KOPT-K1 (cell line): Measurements from ENCODE around the gene FASTK.

Experiments used
- H3K27ac ChIP-seq: fragments of 200-600 bp; sonication (generic); 2 replicates; pipeline ENCODE4 v1.5.1; 2016; ENCODE audit warnings: antibody characterized with exemption, mild to moderate bottlenecking, low read depth, low read length; ENCODE audit not compliant: poor library complexity, severe bottlenecking
- H3K36me3 ChIP-seq: fragments of 200-600 bp; sonication (generic); 2 replicates; pipeline ENCODE4 v1.5.1; 2017; ENCODE audit warnings: antibody characterized with exemption, mild to moderate bottlenecking, low read length, moderate library complexity; ENCODE audit not compliant: insufficient read depth
- H3K9me3 ChIP-seq: fragments of 200-600 bp; sonication (generic); 2 replicates; pipeline ENCODE4 v1.5.1; 2017; ENCODE audit warnings: antibody characterized with exemption, low read length, mild to moderate bottlenecking; ENCODE audit not compliant: insufficient read depth, poor library complexity, severe bottlenecking

FASTK gene

DNA sequence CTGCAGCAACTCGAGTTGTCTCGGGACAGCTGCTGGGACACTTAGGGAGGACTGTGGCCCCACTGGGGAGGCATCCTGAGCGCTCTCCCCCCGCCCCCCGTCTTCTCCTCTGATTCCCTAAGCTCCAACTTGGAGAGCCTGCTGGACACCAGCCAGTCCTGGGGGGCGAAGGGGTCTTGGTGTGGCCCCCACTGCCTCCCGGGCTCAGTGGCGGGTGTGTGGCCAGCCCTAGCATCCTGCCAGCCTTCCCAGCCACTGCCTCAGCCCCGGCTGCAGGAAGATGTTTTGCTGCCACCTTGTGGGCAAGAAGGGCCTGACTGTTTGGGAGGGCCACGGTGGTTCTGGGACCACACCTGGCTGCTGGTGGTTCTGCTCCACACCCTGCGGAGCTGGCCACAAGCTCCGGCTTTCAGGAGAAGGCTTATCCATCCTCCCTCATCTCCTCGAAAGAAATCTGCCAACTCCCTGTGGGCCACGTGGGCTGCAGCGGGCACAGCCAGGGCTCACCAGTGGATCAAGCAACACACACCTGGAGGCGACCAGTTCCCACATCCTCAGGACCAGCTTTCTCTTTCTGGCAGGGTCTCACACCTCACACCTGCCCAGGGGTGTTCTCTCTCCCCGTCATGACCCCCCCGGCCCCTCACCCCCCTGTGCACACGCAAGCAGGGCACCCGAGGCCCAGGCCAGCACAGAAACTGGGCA, 30.5 kb upstream of the FASTK start:
- Histone ChIP-seq H3K36me3 (no peaks in the 10 kb centered on the region), H3K9me3 (no peaks in the 10 kb centered on the region), H3K27ac (no peak overlapping the region)

DNA sequence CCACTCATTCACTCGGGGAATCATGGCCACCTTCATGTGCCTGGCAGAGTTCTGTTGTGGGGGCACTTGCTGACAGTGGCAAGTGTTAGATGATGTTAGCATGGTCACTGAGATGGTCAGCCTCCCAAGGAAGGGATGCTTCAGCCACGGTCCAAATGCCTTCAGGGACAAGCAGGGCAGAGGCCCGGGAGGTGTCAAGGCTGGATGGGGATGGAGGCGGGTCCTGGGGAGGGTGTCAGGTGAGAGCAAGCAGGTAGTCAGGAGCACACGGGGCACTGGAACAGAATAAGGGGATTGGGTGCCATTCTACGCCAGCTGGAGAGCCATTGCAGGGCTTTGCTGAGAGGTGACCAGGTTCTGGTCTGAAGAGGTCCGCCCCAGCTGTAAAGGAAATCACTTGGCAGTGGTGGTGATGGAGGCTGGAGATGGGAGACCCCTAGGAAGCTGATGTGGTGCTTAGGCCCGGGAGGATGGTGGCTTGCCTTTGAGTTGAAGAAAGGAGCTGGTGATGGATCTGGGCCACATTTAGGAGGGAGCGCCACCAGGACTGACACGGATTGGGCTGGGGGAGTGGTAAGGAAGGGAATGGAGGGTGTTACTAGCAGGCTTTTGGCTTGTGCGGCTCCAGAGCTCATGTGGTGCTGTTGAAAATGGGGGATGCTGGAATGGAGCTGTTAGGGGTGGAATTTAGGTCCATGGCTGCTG, 29.8 kb upstream of the FASTK start:
- H3K36me3 ChIP-seq = no peaks in the 10 kb centered on the region
- no peaks in the 10 kb centered on the region for H3K9me3 ChIP-seq
- no peak overlapping the region for H3K27ac ChIP-seq

DNA sequence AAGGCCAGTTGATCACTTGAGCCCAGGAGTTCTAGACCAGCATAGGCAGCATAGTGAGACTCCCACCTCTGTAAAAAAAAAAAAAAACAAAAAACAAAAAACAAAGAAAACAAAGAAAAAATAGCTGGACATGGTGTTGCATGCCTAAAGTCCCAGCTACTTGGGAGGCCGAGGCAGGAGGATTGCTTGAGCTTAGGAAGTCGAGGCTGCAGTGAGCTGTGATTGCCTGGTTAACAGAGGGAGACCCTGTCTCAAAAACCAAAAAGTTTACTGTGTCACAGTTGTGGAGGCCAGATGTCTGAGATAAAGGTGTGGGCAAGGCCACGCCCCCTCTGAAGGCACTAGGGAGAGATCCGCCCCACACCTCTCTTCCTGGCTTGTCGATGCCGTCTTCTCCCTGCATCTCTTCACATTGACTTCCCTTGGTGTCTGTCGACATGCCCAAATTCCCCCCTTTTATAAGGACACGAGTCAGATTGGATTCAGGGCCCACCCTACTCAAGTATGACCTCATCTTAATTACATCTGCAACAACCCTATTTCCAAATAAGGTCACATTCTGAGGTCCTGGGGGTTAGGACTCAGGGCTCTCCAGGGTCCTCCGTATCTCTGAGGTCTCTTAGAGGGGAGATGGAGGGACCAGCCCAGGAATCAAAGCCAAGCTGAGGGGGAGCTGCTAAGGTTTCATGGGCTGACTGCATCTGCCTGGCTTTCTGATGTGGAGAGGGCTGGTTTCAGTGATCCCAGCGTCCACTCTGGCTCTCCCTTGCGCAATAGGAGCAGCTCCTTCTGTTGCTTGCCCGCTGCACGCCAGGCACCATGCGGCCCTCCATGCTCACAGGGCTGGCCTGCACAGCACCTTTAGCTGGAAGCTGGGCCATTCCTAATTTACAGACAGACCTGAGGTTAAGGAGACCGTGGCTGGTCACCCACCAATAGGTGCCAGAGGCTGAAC, 28.8 kb upstream of the FASTK start:
- H3K27ac ChIP-seq = no peak overlapping the region
- no peaks in the 10 kb centered on the region for H3K36me3 ChIP-seq
- H3K9me3 ChIP-seq = no peaks in the 10 kb centered on the region

DNA sequence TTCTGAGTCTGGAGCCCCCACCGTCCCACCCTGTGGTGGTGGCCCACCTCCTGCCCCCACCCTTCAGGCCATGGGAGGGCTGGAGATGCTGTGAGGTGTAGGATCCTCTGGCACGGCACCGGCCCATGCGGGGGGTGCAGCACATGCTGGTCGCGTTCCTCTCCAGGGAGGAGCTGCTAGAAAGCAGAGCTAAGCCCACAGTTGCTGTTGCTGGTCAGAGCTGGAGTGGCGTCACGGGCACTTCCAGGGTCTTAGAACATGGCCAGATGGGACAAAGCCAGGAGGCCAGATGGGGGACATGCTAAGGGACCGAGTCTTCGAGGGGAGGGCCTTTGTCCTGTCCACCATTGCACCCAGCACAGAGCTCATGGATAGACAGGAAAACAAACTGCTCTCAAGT, 27.3 kb upstream of the FASTK start:
- Histone ChIP-seq H3K9me3 (no peaks in the 10 kb centered on the region), H3K36me3 (no peaks in the 10 kb centered on the region), H3K27ac (no peak overlapping the region)

DNA sequence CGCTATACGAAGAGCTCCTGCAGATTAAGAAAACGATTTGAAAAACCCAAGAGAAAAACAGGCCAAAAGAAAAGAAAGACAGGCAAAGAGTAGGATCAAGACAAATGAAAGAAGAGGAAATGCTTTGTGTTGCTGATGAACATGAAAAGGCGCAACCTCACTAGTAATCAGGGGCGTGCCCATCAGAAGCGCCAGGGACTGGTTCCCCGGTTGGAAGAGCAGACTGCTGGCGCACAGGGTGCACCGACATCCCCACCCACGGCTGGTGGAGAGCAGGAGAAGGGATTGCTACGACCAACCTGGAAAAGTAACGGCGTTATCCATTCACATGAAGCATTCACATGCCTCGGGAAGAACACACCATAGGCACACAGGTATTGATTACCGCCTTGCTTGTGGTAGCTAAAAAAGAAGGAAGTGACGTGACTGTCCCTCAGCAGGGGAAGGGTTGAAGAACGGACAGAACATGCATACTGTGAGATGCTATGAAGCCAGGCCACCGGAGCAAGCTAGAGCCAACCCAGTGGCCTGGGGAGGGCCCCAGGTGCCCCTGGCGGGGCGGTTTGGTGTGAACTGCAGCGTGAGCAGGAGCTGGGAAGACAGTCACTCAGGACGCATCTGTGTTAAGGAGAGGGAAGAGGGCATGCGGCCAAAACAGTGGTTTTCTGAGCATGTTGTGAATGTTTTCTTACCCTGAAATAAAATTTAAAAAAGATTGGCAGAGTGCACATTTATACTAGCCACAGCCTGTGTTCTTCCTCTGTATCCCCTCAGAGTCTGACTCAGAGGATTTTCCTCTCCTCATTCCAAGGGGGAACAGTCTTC, 24.0 kb upstream of the FASTK start:
- H3K27ac ChIP-seq = no peak overlapping the region
- H3K36me3 ChIP-seq = no peaks in the 10 kb centered on the region
- no peaks in the 10 kb centered on the region for H3K9me3 ChIP-seq

DNA sequence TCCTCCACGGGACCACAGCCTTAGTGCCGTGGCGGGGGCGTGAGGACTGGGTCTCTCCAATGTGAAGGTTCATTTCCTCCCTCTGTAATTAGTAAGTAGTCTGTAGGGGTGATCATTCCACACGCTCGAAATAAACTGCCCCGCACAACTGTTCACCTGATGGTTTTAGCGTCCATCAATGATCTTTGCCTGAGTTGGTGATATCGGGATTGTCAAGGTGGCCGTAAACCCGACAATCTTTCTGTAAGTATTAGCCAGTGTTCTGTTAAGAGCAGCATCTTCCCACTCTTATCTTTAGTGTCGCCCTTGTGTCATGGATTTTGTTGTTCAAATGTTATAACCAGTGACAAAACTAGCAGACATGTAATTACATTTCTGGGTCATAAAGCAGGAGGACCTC, 23.4 kb upstream of the FASTK start:
- Histone ChIP-seq H3K36me3 (no peaks in the 10 kb centered on the region), H3K27ac (no peak overlapping the region), H3K9me3 (no peaks in the 10 kb centered on the region)

DNA sequence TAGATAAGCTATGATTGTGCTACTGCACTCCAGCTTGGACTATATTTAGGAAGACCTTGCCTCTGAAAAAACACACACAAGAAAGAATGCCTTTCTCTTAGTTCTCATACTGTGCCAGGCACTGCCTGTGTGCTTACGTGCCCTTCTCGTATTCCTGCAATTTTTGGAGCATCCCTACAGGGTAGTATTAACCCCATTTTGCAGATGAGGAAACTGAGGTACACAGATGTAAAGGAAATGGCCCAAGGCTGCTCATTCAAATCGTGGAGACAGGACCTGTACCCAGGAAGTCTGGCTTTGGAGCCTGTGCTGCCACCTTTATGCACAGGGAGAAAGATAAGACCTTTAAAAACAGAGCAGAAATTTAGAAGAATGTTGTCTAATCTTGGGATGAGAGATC, 22.4 kb upstream of the FASTK start:
- H3K27ac ChIP-seq = no peak overlapping the region
- no peaks in the 10 kb centered on the region for H3K36me3 ChIP-seq
- no peaks in the 10 kb centered on the region for H3K9me3 ChIP-seq

DNA sequence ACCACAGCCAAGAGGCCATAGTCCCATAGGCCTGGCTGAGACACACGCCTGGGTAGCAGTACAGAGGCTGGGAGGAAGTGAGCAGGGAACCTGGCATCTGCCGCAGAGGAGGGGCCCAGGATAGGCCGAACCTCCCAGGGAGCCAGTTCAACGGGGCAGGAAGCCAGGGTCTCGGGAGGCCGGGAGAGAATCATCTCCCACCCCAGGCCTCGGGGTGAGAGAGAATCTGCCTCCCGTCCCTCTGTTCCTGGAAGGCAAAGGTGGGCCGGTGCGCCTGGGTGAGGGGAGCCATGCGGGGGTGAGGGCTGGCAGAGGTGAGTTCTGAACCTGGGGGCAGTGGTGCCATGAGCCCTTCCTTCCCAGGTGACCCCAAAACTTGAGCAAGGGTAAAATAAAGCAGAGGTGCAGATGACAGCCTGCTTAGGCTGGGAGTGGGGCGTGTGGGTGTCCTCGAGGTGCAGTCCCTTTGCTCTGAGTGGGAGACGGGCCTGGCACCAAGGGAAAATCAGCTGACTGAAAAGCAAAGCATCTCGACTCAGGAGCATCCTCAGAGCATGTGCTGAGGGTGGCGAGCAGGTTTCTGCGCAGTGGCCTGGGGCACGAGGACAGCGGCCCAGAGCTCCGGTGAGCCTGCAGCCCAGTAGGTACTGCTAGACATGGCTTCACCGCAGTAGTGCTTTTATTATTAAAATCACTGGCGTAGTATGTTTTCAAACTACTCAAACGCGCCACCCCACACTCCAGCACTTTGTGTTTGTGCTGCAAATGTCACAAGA, 21.2 kb upstream of the FASTK start:
- H3K36me3 ChIP-seq = no peaks in the 10 kb centered on the region
- no peak overlapping the region for H3K27ac ChIP-seq
- no peaks in the 10 kb centered on the region for H3K9me3 ChIP-seq

DNA sequence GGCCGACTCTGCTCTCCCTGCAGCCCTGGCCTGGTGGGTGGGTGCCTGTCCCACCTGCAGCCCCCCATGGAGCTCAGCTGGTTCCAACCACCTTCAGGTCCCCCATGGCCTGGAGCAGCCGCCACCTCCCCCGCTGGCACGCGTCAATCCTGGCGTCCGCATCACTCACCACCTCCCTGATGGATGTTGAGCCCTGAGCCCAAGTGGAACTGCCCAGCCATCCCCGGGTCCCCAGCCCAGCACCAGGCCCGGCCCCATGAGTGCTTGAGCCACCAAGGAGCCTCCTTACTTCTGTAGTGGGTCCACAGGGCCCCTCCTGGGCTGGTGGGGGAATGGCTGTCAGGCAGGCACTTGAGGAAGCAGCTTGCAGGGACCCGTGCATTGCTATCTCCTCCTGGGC, 20.3 kb upstream of the FASTK start:
- H3K27ac ChIP-seq = no peak overlapping the region
- no peaks in the 10 kb centered on the region for H3K9me3 ChIP-seq
- H3K36me3 ChIP-seq = no peaks in the 10 kb centered on the region

DNA sequence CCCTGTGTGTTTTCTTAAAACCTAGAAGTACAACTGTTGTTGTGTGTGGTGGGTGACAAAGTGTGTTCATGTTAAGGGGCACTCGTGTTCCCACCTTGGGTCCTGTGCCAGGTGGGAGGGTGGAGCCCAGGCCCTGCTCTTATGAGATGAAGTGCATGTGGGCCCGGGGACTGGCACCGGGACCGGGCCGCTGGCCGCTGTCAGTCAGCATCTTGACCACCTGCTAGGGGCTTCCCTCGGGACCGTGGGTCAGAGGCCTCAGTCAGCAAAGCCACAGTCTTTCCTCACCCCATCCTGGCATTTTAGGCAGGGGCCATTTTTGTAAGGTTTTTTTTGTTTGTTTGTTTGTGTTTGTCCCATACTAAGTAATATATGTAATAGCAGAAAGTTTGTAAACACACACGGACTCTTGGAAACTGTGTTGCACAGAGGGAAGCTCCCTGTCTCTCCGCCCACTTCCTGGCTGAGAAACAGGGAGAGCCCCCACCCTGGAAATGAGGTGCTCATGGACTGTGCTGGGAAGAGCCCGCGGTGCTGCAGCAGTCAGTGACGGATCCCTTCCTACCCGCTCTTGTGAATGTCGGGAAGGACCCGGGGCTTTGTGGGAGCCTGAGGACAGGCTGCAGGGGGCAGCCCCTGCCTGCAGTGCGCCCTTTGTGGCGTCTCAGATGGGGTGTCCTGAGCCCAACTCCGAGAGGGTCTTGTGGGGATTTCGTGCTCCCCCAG, 19.0 kb upstream of the FASTK start:
- Histone ChIP-seq H3K9me3 (no peaks in the 10 kb centered on the region), H3K27ac (no peak overlapping the region), H3K36me3 (no peaks in the 10 kb centered on the region)

DNA sequence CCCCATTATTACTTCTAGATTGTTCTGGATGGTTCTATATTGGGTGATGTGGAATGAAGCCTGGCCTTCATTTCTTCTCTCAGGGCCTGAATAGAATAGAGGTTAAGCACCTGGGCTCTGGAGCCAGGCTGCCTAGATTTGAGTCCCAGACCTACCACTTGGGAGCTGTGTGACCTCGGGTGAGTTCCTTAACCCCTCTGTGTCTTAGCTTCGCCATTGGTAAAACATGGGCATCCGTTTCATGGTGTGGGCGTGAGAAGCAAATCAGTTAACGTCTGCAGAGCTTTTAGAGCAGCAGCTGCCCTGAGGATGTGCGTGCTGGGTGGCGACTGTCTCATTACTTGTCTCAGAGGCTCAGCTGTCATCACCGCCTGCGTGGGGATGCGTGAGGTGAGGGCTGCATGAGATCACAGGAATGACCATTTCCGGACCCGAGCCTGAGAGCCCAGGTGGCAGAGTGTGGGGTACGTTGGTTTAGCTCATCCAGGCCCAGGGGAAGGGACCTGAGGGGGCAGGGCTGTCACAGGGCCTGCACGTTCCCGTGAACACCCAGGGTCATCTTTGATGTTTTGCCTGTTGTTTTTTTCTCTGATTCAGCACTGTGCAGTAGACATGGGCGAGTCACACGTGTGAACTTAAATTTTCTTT, 15.3 kb upstream of the FASTK start:
- no peak overlapping the region for H3K27ac ChIP-seq
- no peaks in the 10 kb centered on the region for H3K9me3 ChIP-seq
- H3K36me3 ChIP-seq = no peaks in the 10 kb centered on the region

DNA sequence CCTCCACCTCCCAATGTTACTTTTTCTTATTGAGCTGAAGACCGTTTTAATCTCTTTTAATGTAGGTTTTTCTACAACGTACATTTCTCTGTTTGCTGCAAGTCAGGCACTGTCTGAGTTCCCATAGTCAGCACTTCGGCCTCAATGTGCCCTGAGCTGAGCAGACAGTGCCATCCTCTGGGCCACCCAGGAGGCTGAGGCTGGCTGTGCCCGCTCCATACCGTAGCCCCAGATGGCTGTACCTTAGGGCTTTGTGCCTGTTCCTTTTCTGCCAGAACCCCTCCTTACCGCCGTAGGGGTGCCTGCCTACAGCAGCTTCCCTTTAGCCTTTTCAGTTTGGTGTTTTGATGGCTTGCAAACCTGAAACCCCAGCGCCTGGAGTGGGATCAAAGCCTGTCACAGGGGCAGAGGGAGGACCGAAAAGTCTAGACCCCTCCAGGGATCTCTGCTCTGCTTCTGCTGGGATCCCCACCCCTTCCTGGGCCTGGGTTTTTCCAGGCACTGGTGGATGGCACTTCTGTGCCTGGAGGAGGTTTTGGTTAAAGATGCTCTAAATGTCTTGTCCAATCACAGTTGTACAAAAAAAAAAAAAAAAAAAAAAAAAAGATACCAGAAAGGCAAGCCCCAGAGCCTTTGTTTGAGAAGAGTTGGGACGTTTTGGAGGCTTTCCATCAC, 14.7 kb upstream of the FASTK start:
- no peaks in the 10 kb centered on the region for H3K9me3 ChIP-seq
- H3K27ac ChIP-seq = no peak overlapping the region
- no peaks in the 10 kb centered on the region for H3K36me3 ChIP-seq

DNA sequence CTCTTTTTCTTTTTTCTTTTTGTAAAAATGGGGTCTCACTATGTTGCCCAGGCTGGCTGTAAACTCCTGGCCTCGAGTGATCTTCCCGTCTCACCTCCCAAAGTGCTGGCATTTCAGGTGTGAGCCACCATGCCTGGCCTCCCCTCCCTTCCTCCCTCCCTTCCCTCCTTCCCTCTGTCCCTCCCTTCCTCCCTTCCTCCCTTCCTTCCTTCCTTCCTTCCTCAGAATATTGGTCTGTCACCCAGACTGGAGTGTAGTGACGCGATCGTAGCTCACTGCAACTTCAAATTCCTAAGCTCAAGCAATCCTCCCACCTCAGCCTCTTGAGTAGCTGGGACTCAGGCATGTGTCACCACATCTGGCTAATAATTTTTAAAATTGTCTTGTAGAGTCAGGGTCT, 14.1 kb upstream of the FASTK start:
- H3K36me3 ChIP-seq = no peaks in the 10 kb centered on the region
- no peak overlapping the region for H3K27ac ChIP-seq
- H3K9me3 ChIP-seq = no peaks in the 10 kb centered on the region
